ENCODE data around the gene FSTL4. TPM values are rescaled to one million over a fixed set of nuclear protein-coding genes. Genes with fewer than 3 reads are reported as not detected.

The FSTL4 gene
- total RNA-seq, 1 donor from 2014 or later, result 14.3 TPM

GRCh38 chr5:133444711-133445110 lies 167.6 kb downstream of the FSTL4 start:
- no peaks in the 10 kb centered on the region for H3K27me3 Mint-ChIP-seq (ENCODE audit: low read depth)
- no peak overlapping the region for H3K27ac Mint-ChIP-seq
- no peaks in the 10 kb centered on the region for H3K36me3 Mint-ChIP-seq
- H3K4me1 Mint-ChIP-seq, result peaks cover 3% of the 10 kb centered on the region
- no peak for TF ChIP-seq CTCF (IDR thresholded peaks at IDR 0.05; ENCODE audit: unreplicated experiment)
- no peak for DNase-seq (ENCODE audit: low spot score in 2 of 2, unreplicated experiment in 2 of 2)
- H3K9me3 Mint-ChIP-seq, result no peaks in the 10 kb centered on the region
- no peak overlapping the region for H3K4me3 Mint-ChIP-seq

GRCh38 chr5:133441166-133441815 lies 171.1 kb downstream of the FSTL4 start:
- TF ChIP-seq CTCF (IDR thresholded peaks at IDR 0.05; ENCODE audit: unreplicated experiment), result no peak
- Mint-ChIP-seq H3K27me3 (ENCODE audit: low read depth) (no peaks in the 10 kb centered on the region), H3K4me1 (peaks cover 3% of the 10 kb centered on the region), H3K27ac (no peak overlapping the region), H3K4me3 (no peak overlapping the region), H3K9me3 (no peaks in the 10 kb centered on the region), H3K36me3 (no peaks in the 10 kb centered on the region)
- no peak for DNase-seq (ENCODE audit: low spot score in 2 of 2, unreplicated experiment in 2 of 2)

- TF ChIP-seq CTCF (IDR thresholded peaks at IDR 0.05; ENCODE audit: unreplicated experiment), result no peak
- no peak for DNase-seq (ENCODE audit: low spot score in 2 of 2, unreplicated experiment in 2 of 2)
- no peaks in the 10 kb centered on the region for H3K27me3 Mint-ChIP-seq (ENCODE audit: low read depth)
- no peak overlapping the region for H3K27ac Mint-ChIP-seq
- no peak overlapping the region for H3K4me3 Mint-ChIP-seq
- H3K36me3 Mint-ChIP-seq, result no peaks in the 10 kb centered on the region
- no peaks in the 10 kb centered on the region for H3K9me3 Mint-ChIP-seq
- peaks cover 3% of the 10 kb centered on the region for H3K4me1 Mint-ChIP-seq
Measured at GRCh38 chr5:133440467-133441115, 171.8 kb downstream of the FSTL4 start.

- peaks cover 3% of the 10 kb centered on the region for H3K4me1 Mint-ChIP-seq
- H3K4me3 Mint-ChIP-seq, result no peak overlapping the region
- no peak overlapping the region for H3K27ac Mint-ChIP-seq
- no peaks in the 10 kb centered on the region for H3K9me3 Mint-ChIP-seq
- DNase-seq (ENCODE audit: low spot score in 2 of 2, unreplicated experiment in 2 of 2), result no peak
- TF ChIP-seq CTCF (IDR thresholded peaks at IDR 0.05; ENCODE audit: unreplicated experiment), result no peak
- no peaks in the 10 kb centered on the region for H3K36me3 Mint-ChIP-seq
- no peaks in the 10 kb centered on the region for H3K27me3 Mint-ChIP-seq (ENCODE audit: low read depth)
Measured at GRCh38 chr5:133439859-133440258, 172.5 kb downstream of the FSTL4 start.

GRCh38 chr5:133438487-133438886 lies 173.9 kb downstream of the FSTL4 start:
- Mint-ChIP-seq H3K36me3 (no peaks in the 10 kb centered on the region), H3K4me1 (peaks cover 9% of the 10 kb centered on the region), H3K9me3 (no peaks in the 10 kb centered on the region), H3K27ac (no peak overlapping the region), H3K27me3 (ENCODE audit: low read depth) (no peaks in the 10 kb centered on the region), H3K4me3 (no peak overlapping the region)
- TF ChIP-seq CTCF (IDR thresholded peaks at IDR 0.05; ENCODE audit: unreplicated experiment), result no peak
- no peak for DNase-seq (ENCODE audit: low spot score in 2 of 2, unreplicated experiment in 2 of 2)
